ENCODE data around the gene BARHL1. TPM values are rescaled to one million over a fixed set of nuclear protein-coding genes. Genes with fewer than 3 reads are reported as not detected.

The BARHL1 gene
- total RNA-seq, 3 donors from 2014 or later = not detected

DNA sequence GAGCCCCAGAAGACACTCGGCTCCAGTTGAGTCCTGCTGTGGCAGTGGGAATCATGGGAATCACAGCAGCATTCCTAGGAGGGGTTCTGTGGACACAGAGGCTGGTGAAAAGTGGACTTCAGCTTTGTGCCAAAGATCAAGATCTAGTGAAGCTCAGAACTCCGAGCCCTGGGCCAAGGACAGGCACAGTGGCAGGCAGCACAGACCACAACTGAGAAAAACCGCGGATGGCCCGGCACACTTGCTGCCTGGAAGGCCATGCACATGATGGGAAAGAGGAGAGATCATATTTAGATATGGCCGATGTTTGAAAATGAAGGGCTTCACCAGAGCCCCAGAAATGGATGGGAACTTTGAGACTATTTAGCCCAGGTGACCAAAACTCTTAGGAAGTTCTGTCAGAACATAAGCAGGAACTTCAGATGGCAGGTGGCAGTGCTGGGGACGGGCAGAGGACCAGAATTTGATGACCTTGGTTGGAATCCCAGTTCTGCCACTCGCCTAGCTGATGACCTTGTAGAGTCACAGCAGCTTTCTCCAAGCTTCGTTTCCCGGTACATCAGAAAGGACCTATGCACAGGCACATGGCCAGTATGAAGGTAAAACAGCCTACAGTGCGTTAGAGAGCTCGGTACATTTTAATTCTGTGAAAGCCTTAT is 18.0 kb downstream of the BARHL1 start:
- Mint-ChIP-seq H3K4me3 (no peak overlapping the region), H3K27me3 (ENCODE audit: low read depth) (peaks cover 3% of the 10 kb centered on the region)

GRCh38 chr9:132602207-132602606 is 19.8 kb downstream of the BARHL1 start:
- H3K36me3 Mint-ChIP-seq (ENCODE audit: insufficient read depth) = peaks cover 77% of the 10 kb centered on the region
- H3K4me3 Mint-ChIP-seq = no peak overlapping the region
- no peak for ATAC-seq
- DNase-seq = no peak
- H3K9me3 Mint-ChIP-seq = no peaks in the 10 kb centered on the region
- H3K4me1 Mint-ChIP-seq (ENCODE audit: low read depth) = no peaks in the 10 kb centered on the region
- peaks cover 3% of the 10 kb centered on the region for H3K27me3 Mint-ChIP-seq (ENCODE audit: low read depth)

More for the DNA sequence above, 18.0 kb downstream of the BARHL1 start:
- Mint-ChIP-seq H3K4me1 (ENCODE audit: low read depth) (no peaks in the 10 kb centered on the region), H3K9me3 (no peaks in the 10 kb centered on the region), H3K36me3 (ENCODE audit: insufficient read depth) (peaks cover 81% of the 10 kb centered on the region)
- no peak for DNase-seq
- ATAC-seq = no peak

GRCh38 chr9:132605387-132605786 is 23.0 kb downstream of the BARHL1 start:
- Mint-ChIP-seq H3K9me3 (no peaks in the 10 kb centered on the region), H3K36me3 (ENCODE audit: insufficient read depth) (peaks cover 79% of the 10 kb centered on the region), H3K4me1 (ENCODE audit: low read depth) (no peaks in the 10 kb centered on the region), H3K4me3 (no peak overlapping the region), H3K27me3 (ENCODE audit: low read depth) (no peaks in the 10 kb centered on the region)
- DNase-seq (no peak), ATAC-seq (no peak)

DNA sequence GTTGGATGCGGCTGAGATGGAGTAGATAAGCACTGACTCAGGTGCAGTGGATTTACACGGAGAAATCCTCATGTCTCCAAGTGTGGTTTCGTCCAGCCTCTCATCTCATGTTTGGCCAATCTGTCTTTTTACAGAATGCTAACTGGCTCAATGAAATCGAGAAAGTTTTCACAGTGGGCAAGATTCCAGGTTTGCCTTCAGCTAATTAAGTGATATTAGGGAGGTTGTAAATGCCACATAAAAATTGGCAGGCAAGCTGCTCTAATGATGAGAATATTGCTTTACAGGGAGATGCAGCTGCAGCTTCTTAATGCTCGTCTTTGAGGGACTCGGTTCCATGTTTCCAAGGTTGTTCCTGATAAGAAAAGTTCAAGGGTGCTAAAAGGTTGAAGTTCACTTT is 23.7 kb downstream of the BARHL1 start:
- Mint-ChIP-seq H3K4me3 (no peak overlapping the region), H3K9me3 (no peaks in the 10 kb centered on the region), H3K4me1 (ENCODE audit: low read depth) (no peaks in the 10 kb centered on the region), H3K36me3 (ENCODE audit: insufficient read depth) (peaks cover 79% of the 10 kb centered on the region), H3K27me3 (ENCODE audit: low read depth) (no peaks in the 10 kb centered on the region)
- ATAC-seq (no peak), DNase-seq (no peak)

GRCh38 chr9:132609184-132609583 is 26.8 kb downstream of the BARHL1 start:
- no peaks in the 10 kb centered on the region for H3K9me3 Mint-ChIP-seq
- H3K4me1 Mint-ChIP-seq (ENCODE audit: low read depth) = no peaks in the 10 kb centered on the region
- H3K36me3 Mint-ChIP-seq (ENCODE audit: insufficient read depth) = peaks cover 74% of the 10 kb centered on the region
- no peak overlapping the region for H3K4me3 Mint-ChIP-seq
- H3K27me3 Mint-ChIP-seq (ENCODE audit: low read depth) = no peaks in the 10 kb centered on the region
- ATAC-seq (no peak), DNase-seq (no peak)

DNA sequence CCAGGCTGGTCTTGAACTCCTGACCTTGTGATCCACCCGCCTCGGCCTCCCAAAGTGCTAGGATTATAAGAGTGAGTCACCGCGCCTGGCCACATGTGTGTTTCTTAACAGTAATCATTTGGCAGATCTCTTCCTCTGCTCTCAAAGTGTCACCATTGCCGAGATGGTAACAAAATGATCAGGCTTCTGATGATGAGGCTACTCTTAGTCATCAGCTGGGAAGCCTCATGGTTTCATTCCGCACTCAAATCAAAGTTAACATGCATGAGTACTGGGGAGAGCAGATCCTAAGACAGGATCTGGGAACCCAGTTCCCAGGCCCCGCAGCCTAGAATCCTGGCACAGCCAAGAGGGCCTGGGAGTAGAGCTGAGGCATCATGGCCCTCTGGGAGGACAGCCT is 27.4 kb downstream of the BARHL1 start:
- Mint-ChIP-seq H3K27me3 (ENCODE audit: low read depth) (no peaks in the 10 kb centered on the region), H3K4me1 (ENCODE audit: low read depth) (no peaks in the 10 kb centered on the region), H3K9me3 (no peaks in the 10 kb centered on the region), H3K36me3 (ENCODE audit: insufficient read depth) (peaks cover 74% of the 10 kb centered on the region), H3K4me3 (no peak overlapping the region)
- no peak for DNase-seq
- ATAC-seq = peak in 1 of 2 donors; percentile 48

DNA sequence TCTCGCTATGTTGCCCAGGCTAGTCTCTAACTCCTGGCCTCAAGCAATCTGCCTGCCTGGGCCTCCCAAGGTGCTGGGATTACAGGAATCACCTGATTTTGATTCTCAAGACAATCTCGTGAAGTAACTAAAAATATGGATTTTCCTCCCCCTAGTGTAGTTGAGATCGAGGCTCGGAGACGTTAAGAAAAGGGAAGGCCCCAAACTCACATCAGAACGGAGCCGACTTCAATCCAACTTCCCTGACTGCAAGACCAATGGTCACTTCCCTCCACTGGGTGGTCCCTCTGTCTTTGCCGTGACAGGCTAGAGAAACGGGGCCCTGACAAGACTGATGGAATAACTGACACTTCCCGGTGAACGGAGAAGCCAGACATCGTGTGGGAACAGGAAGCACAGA is 28.3 kb downstream of the BARHL1 start:
- no peak for ATAC-seq
- H3K36me3 Mint-ChIP-seq (ENCODE audit: insufficient read depth) = peaks cover 74% of the 10 kb centered on the region

DNA sequence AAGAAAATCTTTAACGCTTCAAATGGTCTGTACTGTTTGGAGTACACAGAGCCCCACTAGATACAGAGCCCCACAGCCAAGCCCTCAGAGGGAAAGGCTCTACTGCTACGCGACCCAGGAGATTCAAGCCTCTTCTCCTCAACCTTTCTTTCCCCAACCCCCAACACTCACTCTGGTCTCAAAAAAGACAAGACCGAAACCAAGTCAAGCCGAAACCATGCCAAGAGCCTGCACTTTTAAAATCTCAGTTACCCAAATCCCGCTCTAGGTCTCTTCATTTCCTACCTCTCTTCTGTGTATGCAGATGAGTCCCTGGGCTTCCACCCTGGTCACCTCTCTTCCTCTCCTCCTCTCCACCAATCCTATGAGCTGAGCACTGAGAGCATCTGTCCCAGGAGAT is 31.9 kb downstream of the BARHL1 start:
- Mint-ChIP-seq H3K36me3 (ENCODE audit: insufficient read depth) (peaks cover 85% of the 10 kb centered on the region), H3K27me3 (ENCODE audit: low read depth) (no peaks in the 10 kb centered on the region), H3K4me3 (no peak overlapping the region), H3K9me3 (no peaks in the 10 kb centered on the region), H3K4me1 (ENCODE audit: low read depth) (no peaks in the 10 kb centered on the region)
- DNase-seq (no peak), ATAC-seq (no peak)

More for the DNA sequence above, 28.3 kb downstream of the BARHL1 start:
- DNase-seq = no peak
- no peaks in the 10 kb centered on the region for H3K4me1 Mint-ChIP-seq (ENCODE audit: low read depth)
- no peaks in the 10 kb centered on the region for H3K9me3 Mint-ChIP-seq
- no peak overlapping the region for H3K4me3 Mint-ChIP-seq
- H3K27me3 Mint-ChIP-seq (ENCODE audit: low read depth) = no peaks in the 10 kb centered on the region

DNA sequence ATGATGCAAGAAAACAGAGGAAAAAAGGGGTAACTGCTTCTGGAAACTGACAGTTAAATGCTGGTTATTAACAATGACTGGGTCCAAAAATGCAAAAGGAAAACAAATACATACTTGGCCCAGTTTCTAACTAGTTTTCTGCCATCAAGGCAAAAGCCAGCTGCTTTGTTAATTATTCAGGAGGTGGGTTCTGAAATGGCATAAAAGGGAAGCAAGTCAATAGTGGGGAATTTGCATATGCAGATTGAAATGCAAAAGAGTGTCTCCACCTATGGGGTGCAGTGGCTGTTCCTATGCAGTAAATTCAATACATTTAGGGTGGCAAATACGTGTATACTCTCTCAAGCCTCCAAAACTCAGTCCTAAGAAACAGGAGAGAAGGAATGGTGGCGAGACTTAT is 33.4 kb downstream of the BARHL1 start:
- Mint-ChIP-seq H3K36me3 (ENCODE audit: insufficient read depth) (peaks cover 79% of the 10 kb centered on the region), H3K4me3 (no peak overlapping the region), H3K4me1 (ENCODE audit: low read depth) (no peaks in the 10 kb centered on the region), H3K27me3 (ENCODE audit: low read depth) (no peaks in the 10 kb centered on the region), H3K9me3 (no peaks in the 10 kb centered on the region)
- ATAC-seq (no peak), DNase-seq (no peak)

DNA sequence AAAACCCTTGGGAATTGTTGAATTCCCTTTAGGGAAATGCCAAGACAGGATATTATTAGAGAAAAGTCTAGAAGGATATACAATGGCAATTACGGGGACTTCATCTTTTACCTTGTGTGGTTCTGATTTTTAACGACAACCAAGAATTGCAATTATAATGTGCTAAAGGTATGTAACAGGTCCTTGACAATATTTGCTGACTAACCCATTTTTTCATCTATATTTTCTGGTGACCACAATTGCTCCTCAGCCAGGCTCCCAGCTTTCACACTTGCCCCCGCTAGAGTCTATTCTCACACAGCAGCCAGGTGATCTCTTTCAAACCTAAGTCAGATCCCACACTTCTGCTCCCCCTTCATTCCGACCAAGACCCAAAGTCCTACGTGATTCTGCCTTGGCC is 34.3 kb downstream of the BARHL1 start:
- no peaks in the 10 kb centered on the region for H3K27me3 Mint-ChIP-seq (ENCODE audit: low read depth)
- DNase-seq = no peak
- H3K9me3 Mint-ChIP-seq = no peaks in the 10 kb centered on the region

GRCh38 chr9:132622159-132622558 is 39.8 kb downstream of the BARHL1 start:
- DNase-seq (no peak), ATAC-seq (no peak)
- Mint-ChIP-seq H3K9me3 (no peaks in the 10 kb centered on the region), H3K4me3 (no peak overlapping the region), H3K27me3 (ENCODE audit: low read depth) (no peaks in the 10 kb centered on the region), H3K4me1 (ENCODE audit: low read depth) (no peaks in the 10 kb centered on the region), H3K36me3 (ENCODE audit: insufficient read depth) (peaks cover 66% of the 10 kb centered on the region)

More for the DNA sequence above, 34.3 kb downstream of the BARHL1 start:
- no peak overlapping the region for H3K4me3 Mint-ChIP-seq
- ATAC-seq = no peak
- H3K4me1 Mint-ChIP-seq (ENCODE audit: low read depth) = no peaks in the 10 kb centered on the region
- H3K36me3 Mint-ChIP-seq (ENCODE audit: insufficient read depth) = peaks cover 72% of the 10 kb centered on the region

DNA sequence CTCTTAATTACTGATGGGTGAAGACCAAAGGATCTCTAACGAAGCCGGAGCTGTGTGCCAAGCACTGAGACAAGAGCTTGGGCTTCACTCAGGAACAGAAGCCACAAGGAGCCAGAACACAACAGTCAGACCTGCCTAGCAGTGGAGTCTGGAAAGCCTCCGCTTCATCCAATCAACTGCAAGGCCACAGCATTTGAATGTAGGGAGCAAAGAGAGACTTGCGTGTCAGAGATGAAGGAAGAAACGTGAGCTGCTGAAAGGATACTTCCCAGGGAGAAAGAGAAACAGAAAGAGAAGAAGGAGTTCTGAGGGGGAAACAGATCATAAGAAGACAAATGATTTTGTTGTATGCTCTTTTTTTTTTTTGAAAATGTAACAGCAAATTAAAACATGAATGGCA is 43.9 kb downstream of the BARHL1 start:
- Mint-ChIP-seq H3K4me1 (ENCODE audit: low read depth) (no peaks in the 10 kb centered on the region), H3K36me3 (ENCODE audit: insufficient read depth) (peaks cover 70% of the 10 kb centered on the region)

GRCh38 chr9:132627106-132627505 is 44.7 kb downstream of the BARHL1 start:
- Mint-ChIP-seq H3K27me3 (ENCODE audit: low read depth) (no peaks in the 10 kb centered on the region), H3K4me3 (no peak overlapping the region), H3K36me3 (ENCODE audit: insufficient read depth) (peaks cover 70% of the 10 kb centered on the region), H3K9me3 (no peaks in the 10 kb centered on the region), H3K4me1 (ENCODE audit: low read depth) (no peaks in the 10 kb centered on the region)
- DNase-seq (no peak), ATAC-seq (no peak)

More for the DNA sequence above, 43.9 kb downstream of the BARHL1 start:
- Mint-ChIP-seq H3K9me3 (no peaks in the 10 kb centered on the region), H3K4me3 (no peak overlapping the region), H3K27me3 (ENCODE audit: low read depth) (no peaks in the 10 kb centered on the region)
- DNase-seq = no peak
- ATAC-seq = no peak

- H3K9me3 Mint-ChIP-seq = no peaks in the 10 kb centered on the region
- H3K4me3 Mint-ChIP-seq = no peak overlapping the region
- ATAC-seq = no peak
- H3K36me3 Mint-ChIP-seq (ENCODE audit: insufficient read depth) = peaks cover 67% of the 10 kb centered on the region
- no peak for DNase-seq
- no peaks in the 10 kb centered on the region for H3K4me1 Mint-ChIP-seq (ENCODE audit: low read depth)
- H3K27me3 Mint-ChIP-seq (ENCODE audit: low read depth) = no peaks in the 10 kb centered on the region
Measured at GRCh38 chr9:132627594-132627993, 45.2 kb downstream of the BARHL1 start.

DNA sequence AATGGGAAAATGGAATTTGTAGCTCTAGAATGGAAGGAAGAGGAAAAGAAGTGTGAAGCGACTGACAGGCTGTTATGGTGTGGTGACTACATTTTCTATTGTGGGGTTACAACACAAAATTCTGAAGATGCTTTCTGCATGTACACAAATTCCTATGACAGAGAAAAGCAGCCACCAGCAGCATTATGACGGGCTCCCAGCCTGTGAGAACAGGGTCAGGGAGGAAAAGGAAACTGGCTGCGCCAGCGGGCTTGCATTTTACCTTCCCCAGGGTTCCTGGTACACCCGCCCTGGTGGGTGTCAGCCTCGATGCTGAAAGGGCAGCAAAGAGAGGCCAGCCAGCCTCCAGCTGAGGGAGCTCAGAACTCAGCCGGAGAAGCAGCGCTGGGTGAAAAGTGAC is 46.3 kb downstream of the BARHL1 start:
- DNase-seq (no peak), ATAC-seq (no peak)
- H3K36me3 Mint-ChIP-seq (ENCODE audit: insufficient read depth) = peaks cover 67% of the 10 kb centered on the region
- H3K4me3 Mint-ChIP-seq = no peak overlapping the region
- no peaks in the 10 kb centered on the region for H3K4me1 Mint-ChIP-seq (ENCODE audit: low read depth)
- H3K9me3 Mint-ChIP-seq = no peaks in the 10 kb centered on the region
- no peaks in the 10 kb centered on the region for H3K27me3 Mint-ChIP-seq (ENCODE audit: low read depth)

All from activated T-cell treated with anti-CD3 and anti-CD28 coated beads, Interleukin-2, amount 50 U/mL, for 4 hours (primary cell).